SU-DHL-6 (cell line): ENCODE data around the gene VEGFA.

Experiments
- H2AFZ ChIP-seq: fragments of 200-600 bp; sonication (generic); 2 replicates; pipeline ENCODE4 v1.6.1; 2014; ENCODE audit warnings: low read depth, mild to moderate bottlenecking, moderate library complexity, mixed read lengths, antibody characterized with exemption, low read length; ENCODE audit not compliant: severe bottlenecking
- H3F3A ChIP-seq: fragments of 200-600 bp; shearing (Covaris generic); 2 replicates; pipeline ENCODE4 v1.6.0; 2016; ENCODE audit warnings: antibody characterized with exemption, mild to moderate bottlenecking; ENCODE audit not compliant: insufficient read depth
- H3K27ac ChIP-seq: fragments of 200-600 bp; sonication (generic); 2 replicates; pipeline ENCODE4 v1.5.1; 2016; ENCODE audit warnings: low read depth, mild to moderate bottlenecking, low read length, moderate library complexity, mixed read lengths
- H3K27me3 ChIP-seq: fragments of 200-600 bp; sonication (generic), shearing (Covaris generic); 2 replicates; pipeline ENCODE4 v1.6.0; 2014; ENCODE audit warnings: mild to moderate bottlenecking, low read length
- H3K36me3 ChIP-seq: fragments of 200-600 bp; sonication (generic); 2 replicates; pipeline ENCODE4 v1.6.1; 2014; ENCODE audit warnings: mild to moderate bottlenecking, low read length, mixed read lengths
- H3K4me2 ChIP-seq: fragments of 300-600, 200-600 bp; shearing (Covaris generic), sonication (generic); 2 replicates; pipeline ENCODE4 v1.6.0; 2014; ENCODE audit warnings: low read length, low read depth, mild to moderate bottlenecking; ENCODE audit not compliant: poor library complexity, severe bottlenecking
- H3K4me3 ChIP-seq: fragments of 200-600 bp; sonication (generic); 2 replicates; pipeline ENCODE4 v1.5.1; 2014; ENCODE audit warnings: antibody characterized with exemption, low read length, mild to moderate bottlenecking, mixed read lengths; ENCODE audit not compliant: insufficient read depth, poor library complexity, severe bottlenecking
- H3K79me2 ChIP-seq: fragments of 200-600 bp; sonication (generic); 2 replicates; pipeline ENCODE4 v1.6.1; 2014; ENCODE audit warnings: mild to moderate bottlenecking, low read length, moderate library complexity; ENCODE audit not compliant: insufficient read depth
- H3K9ac ChIP-seq: fragments of 200-600 bp; sonication (generic); 2 replicates; pipeline ENCODE4 v1.7.0; 2014; ENCODE audit warnings: mild to moderate bottlenecking, low read length
- H3K9me2 ChIP-seq: fragments of 200-600 bp; sonication (generic); replicated peaks from 2 replicates; pipeline ENCODE4 v1.6.1; 2014; ENCODE audit warnings: low read length; ENCODE audit not compliant: insufficient read depth
- H3K9me3 ChIP-seq: fragments of 200-600 bp; sonication (generic); 2 replicates; pipeline ENCODE4 v1.6.1; 2014; ENCODE audit warnings: low read length, mixed read lengths; ENCODE audit not compliant: insufficient read depth
- H4K20me1 ChIP-seq: fragments of 200-600 bp; sonication (generic); 2 replicates; pipeline ENCODE4 v1.6.1; 2014; ENCODE audit warnings: low read depth, mild to moderate bottlenecking, antibody characterized with exemption, low read length, moderate library complexity, mixed read lengths
- CTCF ChIP-seq: fragments of 200-600 bp; sonication (generic); IDR thresholded peaks from one replicate; pipeline ENCODE4 v1.5.1; 2017; ENCODE audit warnings: antibody characterized with exemption, mild to moderate bottlenecking, low read length, moderate library complexity; ENCODE audit not compliant: insufficient read depth, poor library complexity, severe bottlenecking
- EZH2phosphoT487 ChIP-seq: fragments of 200-600 bp; sonication (generic), shearing (Covaris generic); conservative IDR thresholded peaks from 2 replicates; pipeline ENCODE4 v1.6.1; 2018; ENCODE audit warnings: mild to moderate bottlenecking, antibody characterized with exemption, low read length, moderate library complexity, mixed read lengths

The VEGFA gene

GRCh38 chr6:43827898-43828297 is 57.9 kb downstream of the VEGFA start:
- Histone ChIP-seq H3K27me3 (no peaks in the 10 kb centered on the region), H3K9me3 (no peaks in the 10 kb centered on the region), H3K9me2 (no peaks in the 10 kb centered on the region), H3K36me3 (no peaks in the 10 kb centered on the region), H3F3A (no peaks in the 10 kb centered on the region), H3K4me3 (no peak overlapping the region), H3K4me2 (no peak overlapping the region), H2AFZ (no peak overlapping the region), H3K79me2 (no peaks in the 10 kb centered on the region), H4K20me1 (no peaks in the 10 kb centered on the region), H3K27ac (no peak overlapping the region), H3K9ac (no peak overlapping the region)
- TF ChIP-seq CTCF (no peak), EZH2phosphoT487 (no peak)

GRCh38 chr6:43828711-43829110 is 58.7 kb downstream of the VEGFA start:
- Histone ChIP-seq H3K27ac (no peak overlapping the region), H3K36me3 (no peaks in the 10 kb centered on the region), H3K27me3 (no peaks in the 10 kb centered on the region), H3K4me2 (no peak overlapping the region), H4K20me1 (no peaks in the 10 kb centered on the region), H3K9ac (no peak overlapping the region), H3K79me2 (no peaks in the 10 kb centered on the region), H3F3A (no peaks in the 10 kb centered on the region), H2AFZ (no peak overlapping the region), H3K9me2 (no peaks in the 10 kb centered on the region), H3K4me3 (no peak overlapping the region), H3K9me3 (no peaks in the 10 kb centered on the region)
- TF ChIP-seq EZH2phosphoT487 (no peak), CTCF (no peak)

- Histone ChIP-seq H3K9me3 (no peaks in the 10 kb centered on the region), H3K79me2 (no peaks in the 10 kb centered on the region), H3K36me3 (no peaks in the 10 kb centered on the region), H3K4me2 (no peak overlapping the region), H3K4me3 (no peak overlapping the region), H3K27me3 (no peaks in the 10 kb centered on the region), H4K20me1 (no peaks in the 10 kb centered on the region), H3K9me2 (no peaks in the 10 kb centered on the region), H3F3A (no peaks in the 10 kb centered on the region), H2AFZ (no peak overlapping the region), H3K9ac (no peak overlapping the region), H3K27ac (no peak overlapping the region)
- TF ChIP-seq EZH2phosphoT487: no peak
- no peak for TF ChIP-seq CTCF
Observed at GRCh38 chr6:43829470-43829869, 59.5 kb downstream of the VEGFA start.
